ENCODE data around the gene ENTHD1.
"Not testable (repeated sequence)": the region's sequence is repeated elsewhere in the genome, so short reads cannot be mapped to it uniquely, and the experiment has no call there.

Gene ENTHD1

GRCh38 chr22:39908737-39909136 is 15.2 kb upstream of the ENTHD1 start:
- no peak overlapping the region for H3K4me3 ChIP-seq (ENCODE audit: low read depth, low read length)
- TF ChIP-seq, protein P1, sequence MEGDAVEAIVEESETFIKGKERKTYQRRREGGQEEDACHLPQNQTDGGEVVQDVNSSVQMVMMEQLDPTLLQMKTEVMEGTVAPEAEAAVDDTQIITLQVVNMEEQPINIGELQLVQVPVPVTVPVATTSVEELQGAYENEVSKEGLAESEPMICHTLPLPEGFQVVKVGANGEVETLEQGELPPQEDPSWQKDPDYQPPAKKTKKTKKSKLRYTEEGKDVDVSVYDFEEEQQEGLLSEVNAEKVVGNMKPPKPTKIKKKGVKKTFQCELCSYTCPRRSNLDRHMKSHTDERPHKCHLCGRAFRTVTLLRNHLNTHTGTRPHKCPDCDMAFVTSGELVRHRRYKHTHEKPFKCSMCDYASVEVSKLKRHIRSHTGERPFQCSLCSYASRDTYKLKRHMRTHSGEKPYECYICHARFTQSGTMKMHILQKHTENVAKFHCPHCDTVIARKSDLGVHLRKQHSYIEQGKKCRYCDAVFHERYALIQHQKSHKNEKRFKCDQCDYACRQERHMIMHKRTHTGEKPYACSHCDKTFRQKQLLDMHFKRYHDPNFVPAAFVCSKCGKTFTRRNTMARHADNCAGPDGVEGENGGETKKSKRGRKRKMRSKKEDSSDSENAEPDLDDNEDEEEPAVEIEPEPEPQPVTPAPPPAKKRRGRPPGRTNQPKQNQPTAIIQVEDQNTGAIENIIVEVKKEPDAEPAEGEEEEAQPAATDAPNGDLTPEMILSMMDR (IDR thresholded peaks at IDR 0.05; ENCODE audit: insufficient read depth, low read depth, low read length, missing control alignments), result no peak
- DNase-seq (ENCODE audit: low read depth), result peak; percentile 35

GRCh38 chr22:39908136-39908535 is 14.6 kb upstream of the ENTHD1 start:
- DNase-seq (ENCODE audit: low read depth), result no peak
- H3K4me3 ChIP-seq (ENCODE audit: low read depth, low read length), result no peak overlapping the region
- TF ChIP-seq, protein P1 (IDR thresholded peaks at IDR 0.05; ENCODE audit: insufficient read depth, low read depth, low read length, missing control alignments), result no peak

- DNase-seq (ENCODE audit: low read depth), result no peak
- TF ChIP-seq, protein P1 (IDR thresholded peaks at IDR 0.05; ENCODE audit: insufficient read depth, low read depth, low read length, missing control alignments), result no peak
- no peak overlapping the region for H3K4me3 ChIP-seq (ENCODE audit: low read depth, low read length)
These were observed 14.1 kb upstream of the ENTHD1 start for GRCh38 chr22:39907605-39908097.

GRCh38 chr22:39907047-39907446 is 13.5 kb upstream of the ENTHD1 start:
- no peak overlapping the region for H3K4me3 ChIP-seq (ENCODE audit: low read depth, low read length)
- TF ChIP-seq, protein P1 (IDR thresholded peaks at IDR 0.05; ENCODE audit: insufficient read depth, low read depth, low read length, missing control alignments), result no peak
- no peak for DNase-seq (ENCODE audit: low read depth)

- no peak overlapping the region for H3K4me3 ChIP-seq (ENCODE audit: low read depth, low read length)
- no peak for DNase-seq (ENCODE audit: low read depth)
- TF ChIP-seq, protein P1 (IDR thresholded peaks at IDR 0.05; ENCODE audit: insufficient read depth, low read depth, low read length, missing control alignments), result no peak
These were observed 12.6 kb upstream of the ENTHD1 start for GRCh38 chr22:39906207-39906606.

GRCh38 chr22:39905687-39906086 is 12.1 kb upstream of the ENTHD1 start:
- TF ChIP-seq, protein P1 (IDR thresholded peaks at IDR 0.05; ENCODE audit: insufficient read depth, low read depth, low read length, missing control alignments), result no peak
- no peak overlapping the region for H3K4me3 ChIP-seq (ENCODE audit: low read depth, low read length)
- no peak for DNase-seq (ENCODE audit: low read depth)

DNA sequence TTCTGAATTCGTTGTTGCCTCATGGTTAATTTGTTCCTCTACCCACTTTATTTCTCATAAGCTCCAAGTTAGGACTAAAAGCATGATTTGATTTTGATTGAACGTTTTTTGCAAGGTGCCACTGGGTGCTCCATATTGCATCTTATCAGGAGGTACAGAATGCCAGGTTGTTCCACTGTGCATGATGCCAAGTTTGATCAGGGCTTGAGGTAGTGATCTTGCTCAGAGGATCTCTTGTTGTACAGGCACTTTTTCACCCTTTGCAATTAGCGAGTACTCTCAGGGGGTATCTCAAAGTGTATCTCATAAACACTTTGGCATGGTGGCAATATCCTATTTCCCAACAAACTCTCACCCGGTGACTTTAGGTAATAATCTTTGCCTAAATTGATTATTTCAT is 11.3 kb upstream of the ENTHD1 start:
- TF ChIP-seq, protein P1 (IDR thresholded peaks at IDR 0.05; ENCODE audit: insufficient read depth, low read depth, low read length, missing control alignments), result no peak
- DNase-seq (ENCODE audit: low read depth), result no peak

DNA sequence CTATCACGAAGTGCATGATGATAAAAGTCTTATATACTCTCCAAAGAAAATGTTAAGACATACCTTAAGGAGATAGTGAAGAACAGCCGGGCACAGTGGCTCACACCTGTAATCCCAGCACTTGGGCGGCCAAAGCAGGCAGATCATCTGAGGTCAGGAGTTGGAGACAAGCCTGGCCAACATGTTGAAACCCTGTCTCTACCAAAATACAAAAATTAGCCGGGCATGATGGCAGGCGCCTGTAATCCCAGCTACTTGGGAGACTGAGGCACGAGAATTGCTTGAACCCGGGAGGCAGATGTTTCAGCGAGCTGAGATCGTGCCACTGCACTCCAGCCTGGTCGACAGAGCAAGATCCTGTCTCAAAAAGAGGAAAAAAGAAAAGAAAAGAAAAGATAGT is 10.5 kb upstream of the ENTHD1 start:
- not testable (repeated sequence) for DNase-seq (ENCODE audit: low read depth)
- peak overlapping the region; percentile 60; the same call in 1 of the 2 replicates for H3K4me3 ChIP-seq (ENCODE audit: low read depth, low read length)

More for the DNA sequence above, 11.3 kb upstream of the ENTHD1 start:
- no peak overlapping the region for H3K4me3 ChIP-seq (ENCODE audit: low read depth, low read length)
